ENCODE results near the gene MC1R.
"Not testable (repeated sequence)": the region's sequence is repeated elsewhere in the genome, so short reads cannot be mapped to it uniquely, and the experiment has no call there.

The MC1R gene

GRCh38 chr16:89951509-89951908 is 32.8 kb downstream of the MC1R start:
- DNase-seq: no peak
- intact Hi-C loops (cut with DNase I): no loop called here

- no peak for DNase-seq
- intact Hi-C loops (cut with DNase I): no loop called here
These were observed 33.4 kb downstream of the MC1R start for GRCh38 chr16:89952049-89952448.

- intact Hi-C loops (cut with DNase I): no loop called here
These were observed 33.9 kb downstream of the MC1R start for GRCh38 chr16:89952551-89952950.

GRCh38 chr16:89953671-89954406 is 35.2 kb downstream of the MC1R start:
- intact Hi-C loops (cut with DNase I): no loop called here

More at GRCh38 chr16:89952551-89952950, 33.9 kb downstream of the MC1R start:
- DNase-seq: no peak

GRCh38 chr16:89954462-89954861 is 35.8 kb downstream of the MC1R start:
- intact Hi-C loops (cut with DNase I): no loop called here
- no peak for DNase-seq

More at GRCh38 chr16:89953671-89954406, 35.2 kb downstream of the MC1R start:
- DNase-seq: no peak

- intact Hi-C loops (cut with DNase I): no loop called here
- DNase-seq: no peak
These were observed 36.5 kb downstream of the MC1R start for GRCh38 chr16:89955001-89955685.

GRCh38 chr16:89956505-89957215 is 38.0 kb downstream of the MC1R start:
- no peak for DNase-seq
- intact Hi-C loops (cut with DNase I): no loop called here

- DNase-seq: no peak
- intact Hi-C loops (cut with DNase I): no loop called here
These were observed 38.6 kb downstream of the MC1R start for GRCh38 chr16:89957216-89957785.

- intact Hi-C loops (cut with DNase I): no loop called here
- peak in 25 of 42 donors; percentile 8 to 59 (median 36) for DNase-seq
These were observed 39.4 kb downstream of the MC1R start for GRCh38 chr16:89958068-89958467.

- intact Hi-C loops (cut with DNase I): no loop called here
- DNase-seq: no peak
These were observed 39.9 kb downstream of the MC1R start for GRCh38 chr16:89958596-89958995.

- no peak for DNase-seq
- intact Hi-C loops (cut with DNase I): no loop called here
These were observed 42.3 kb downstream of the MC1R start for GRCh38 chr16:89960966-89961365.

- no peak for DNase-seq
- intact Hi-C loops (cut with DNase I): no loop called here
These were observed 43.3 kb downstream of the MC1R start for GRCh38 chr16:89961920-89962319.

GRCh38 chr16:89962754-89963498 is 44.3 kb downstream of the MC1R start:
- no peak for DNase-seq
- intact Hi-C loops (cut with DNase I): no loop called here

- intact Hi-C loops (cut with DNase I): no loop called here
These were observed 45.5 kb downstream of the MC1R start for GRCh38 chr16:89964201-89964600.

GRCh38 chr16:89965447-89966225 is 47.0 kb downstream of the MC1R start:
- intact Hi-C loops (cut with DNase I): no loop called here
- no peak for DNase-seq

More at GRCh38 chr16:89964201-89964600, 45.5 kb downstream of the MC1R start:
- no peak for DNase-seq

GRCh38 chr16:89966756-89967155 is 48.1 kb downstream of the MC1R start:
- intact Hi-C loops (cut with DNase I): no loop called here
- no peak for DNase-seq

GRCh38 chr16:89967436-89967835 is 48.8 kb downstream of the MC1R start:
- DNase-seq; intact Hi-C loops (cut with DNase I): not testable (repeated sequence)

- intact Hi-C loops (cut with DNase I); DNase-seq: not testable (repeated sequence)
These were observed 49.4 kb downstream of the MC1R start for GRCh38 chr16:89968074-89968473.
